Thoracic aorta (tissue), 2 donors: ENCODE results near the gene GGA3. TPM values are rescaled to one million over a fixed set of nuclear protein-coding genes. Genes with fewer than 3 reads are reported as not detected.
A peak's percentile ranks its signal among the peaks of the same experiment; 100 is the strongest.

Experiments used
- ATAC-seq: fragments of 150-250 bp; one replicate; pipeline ENCODE4 v1.8.0; 2017; ENCODE audit warnings: low read depth; ENCODE audit not compliant: insufficient number of reproducible peaks, low FRiP score
- DNase-seq: peaks from one replicate; pipeline ENCODE4 v3.0.0-alpha.2; 2020; ENCODE audit warnings: low spot score
- H3K27ac ChIP-seq, 2 donors: fragments of 200-600 bp; sonication (generic); 1 replicate in 1 of 2; 2 replicates in 1 of 2; pipeline ENCODE4 v1.5.1; 2016; ENCODE audit warnings: mild to moderate bottlenecking in 2 of 2, moderate library complexity in 2 of 2
- H3K27me3 ChIP-seq: fragments of 200-600 bp; sonication (generic); replicated peaks from 2 replicates; pipeline ENCODE4 v1.6.0; 2016; ENCODE audit warnings: mild to moderate bottlenecking; ENCODE audit not compliant: insufficient read depth
- H3K36me3 ChIP-seq: fragments of 200-600 bp; sonication (generic); one replicate; pipeline ENCODE4 v1.5.1; 2016
- H3K4me1 ChIP-seq, 2 donors: fragments of 200-600 bp; sonication (generic); 1 replicate in 1 of 2; 2 replicates in 1 of 2; pipeline versions ENCODE4 v1.5.1 to v1.6.0; 2016; ENCODE audit warnings: low read depth in 2 of 2, mild to moderate bottlenecking in 1 of 2; ENCODE audit not compliant: control insufficient read depth in 1 of 2
- H3K4me3 ChIP-seq: fragments of 200-600 bp; sonication (generic); 2 replicates; pipeline ENCODE4 v1.5.1; 2016; ENCODE audit warnings: mild to moderate bottlenecking
- H3K9me3 ChIP-seq: fragments of 200-600 bp; sonication (generic); 2 replicates; pipeline ENCODE4 v1.5.1; 2016
- CTCF ChIP-seq: fragments of 200-600 bp; sonication (generic); IDR thresholded peaks from one replicate; pipeline ENCODE4 v1.5.1; 2019; ENCODE audit warnings: antibody characterized with exemption
- total RNA-seq, 2 donors: library from RNA; depleted of rRNA; stranded (reverse); fragments of >200 nt; gene quantifications; one replicate each; pipeline versions ENCODE4 v1.1.0 to v1.2.3, GENCODE V29; 2016

Gene GGA3
- total RNA-seq, 2 donors from 2014 or later, result 33.3 to 41.9 TPM

GRCh38 chr17:75238684-75239191, 22.7 kb downstream of the GGA3 start:
- Histone ChIP-seq H3K4me3 (no peak overlapping the region), H3K36me3 (peaks cover 83% of the 10 kb centered on the region), H3K9me3 (no peaks in the 10 kb centered on the region), H3K27ac (no peak overlapping the region), H3K27me3 (no peaks in the 10 kb centered on the region), H3K4me1 (no peaks in the 10 kb centered on the region)
- DNase-seq (no peak), ATAC-seq (no peak)
- peak; percentile 75 for TF ChIP-seq CTCF

- Histone ChIP-seq H3K27me3 (no peaks in the 10 kb centered on the region), H3K27ac (no peak overlapping the region), H3K4me1 (no peaks in the 10 kb centered on the region), H3K36me3 (peaks cover 78% of the 10 kb centered on the region), H3K4me3 (no peak overlapping the region), H3K9me3 (no peaks in the 10 kb centered on the region)
- TF ChIP-seq CTCF, result no peak
- DNase-seq (no peak), ATAC-seq (no peak)
Measured at GRCh38 chr17:75238020-75238580, 23.3 kb downstream of the GGA3 start.

GRCh38 chr17:75237100-75238014, 24.0 kb downstream of the GGA3 start:
- DNase-seq, result no peak
- Histone ChIP-seq H3K9me3 (no peaks in the 10 kb centered on the region), H3K27me3 (no peaks in the 10 kb centered on the region), H3K36me3 (peaks cover 78% of the 10 kb centered on the region), H3K27ac (no peak overlapping the region), H3K4me3 (no peak overlapping the region), H3K4me1 (no peaks in the 10 kb centered on the region)
- ATAC-seq, result no peak
- no peak for TF ChIP-seq CTCF

GRCh38 chr17:75232786-75233185, 28.6 kb downstream of the GGA3 start:
- no peaks in the 10 kb centered on the region for H3K9me3 ChIP-seq
- H3K4me3 ChIP-seq, result no peak overlapping the region
- H3K36me3 ChIP-seq, result peaks cover 56% of the 10 kb centered on the region
- no peak for ATAC-seq
- H3K27me3 ChIP-seq, result no peaks in the 10 kb centered on the region
- no peak for DNase-seq
- H3K4me1 ChIP-seq, result no peaks in the 10 kb centered on the region
- no peak for TF ChIP-seq CTCF
- no peak overlapping the region for H3K27ac ChIP-seq

GRCh38 chr17:75231741-75232464, 29.5 kb downstream of the GGA3 start:
- H3K36me3 ChIP-seq, result peaks cover 54% of the 10 kb centered on the region
- no peak for ATAC-seq
- H3K9me3 ChIP-seq, result no peaks in the 10 kb centered on the region

More at GRCh38 chr17:75231741-75232464, 29.5 kb downstream of the GGA3 start:
- H3K27ac ChIP-seq, result no peak overlapping the region
- H3K27me3 ChIP-seq, result no peaks in the 10 kb centered on the region
- no peak for DNase-seq
- no peaks in the 10 kb centered on the region for H3K4me1 ChIP-seq
- no peak overlapping the region for H3K4me3 ChIP-seq
- TF ChIP-seq CTCF, result no peak
